ENCODE measurements around the gene COL15A1. TPM values are rescaled to one million over a fixed set of nuclear protein-coding genes. Genes with fewer than 3 reads are reported as not detected.
A peak's percentile ranks its signal among the peaks of the same experiment; 100 is the strongest.

COL15A1 gene
- total RNA-seq, 1 donor from 2014 or later: 15.0 TPM

DNA sequence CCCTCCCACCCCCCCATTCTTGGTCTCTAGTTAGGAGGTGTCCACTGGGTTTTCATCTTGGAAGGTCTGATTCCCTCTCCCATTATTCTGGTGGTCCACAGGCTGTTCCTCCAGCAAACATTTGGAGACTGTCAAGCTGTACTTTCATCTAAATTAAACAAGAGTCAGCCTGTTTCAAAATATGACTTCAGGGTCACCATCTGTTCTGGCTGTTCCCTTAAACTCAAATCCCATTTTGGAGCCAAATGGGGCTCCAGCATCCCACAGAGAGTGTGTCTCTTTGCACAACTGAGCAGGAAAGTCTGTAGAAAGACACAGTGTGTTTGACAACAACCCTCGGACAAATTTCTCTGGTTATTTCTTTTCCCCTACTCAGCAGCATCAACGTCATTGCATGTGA, 20.5 kb downstream of the COL15A1 start:
- intact Hi-C loops (cut with DNase I): no loop called here
- TF ChIP-seq POLR2A (IDR thresholded peaks at IDR 0.05): no peak
- TF ChIP-seq POLR2AphosphoS5 (IDR thresholded peaks at IDR 0.05; ENCODE audit: insufficient read depth in 1 of 2, low read depth in 1 of 2): no peak
- TF ChIP-seq, protein P1, sequence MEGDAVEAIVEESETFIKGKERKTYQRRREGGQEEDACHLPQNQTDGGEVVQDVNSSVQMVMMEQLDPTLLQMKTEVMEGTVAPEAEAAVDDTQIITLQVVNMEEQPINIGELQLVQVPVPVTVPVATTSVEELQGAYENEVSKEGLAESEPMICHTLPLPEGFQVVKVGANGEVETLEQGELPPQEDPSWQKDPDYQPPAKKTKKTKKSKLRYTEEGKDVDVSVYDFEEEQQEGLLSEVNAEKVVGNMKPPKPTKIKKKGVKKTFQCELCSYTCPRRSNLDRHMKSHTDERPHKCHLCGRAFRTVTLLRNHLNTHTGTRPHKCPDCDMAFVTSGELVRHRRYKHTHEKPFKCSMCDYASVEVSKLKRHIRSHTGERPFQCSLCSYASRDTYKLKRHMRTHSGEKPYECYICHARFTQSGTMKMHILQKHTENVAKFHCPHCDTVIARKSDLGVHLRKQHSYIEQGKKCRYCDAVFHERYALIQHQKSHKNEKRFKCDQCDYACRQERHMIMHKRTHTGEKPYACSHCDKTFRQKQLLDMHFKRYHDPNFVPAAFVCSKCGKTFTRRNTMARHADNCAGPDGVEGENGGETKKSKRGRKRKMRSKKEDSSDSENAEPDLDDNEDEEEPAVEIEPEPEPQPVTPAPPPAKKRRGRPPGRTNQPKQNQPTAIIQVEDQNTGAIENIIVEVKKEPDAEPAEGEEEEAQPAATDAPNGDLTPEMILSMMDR (IDR thresholded peaks at IDR 0.05): no peak
- Histone ChIP-seq H3K4me3 (no peak overlapping the region), H3K27ac (peak overlapping the region; percentile 37), H3K9me3 (no peaks in the 10 kb centered on the region), H3K27me3 (no peaks in the 10 kb centered on the region), H3K36me3 (no peaks in the 10 kb centered on the region), H3K4me1 (peaks cover 54% of the 10 kb centered on the region)
- DNase-seq (ENCODE audit: extremely low spot score in 2 of 2): no peak

DNA sequence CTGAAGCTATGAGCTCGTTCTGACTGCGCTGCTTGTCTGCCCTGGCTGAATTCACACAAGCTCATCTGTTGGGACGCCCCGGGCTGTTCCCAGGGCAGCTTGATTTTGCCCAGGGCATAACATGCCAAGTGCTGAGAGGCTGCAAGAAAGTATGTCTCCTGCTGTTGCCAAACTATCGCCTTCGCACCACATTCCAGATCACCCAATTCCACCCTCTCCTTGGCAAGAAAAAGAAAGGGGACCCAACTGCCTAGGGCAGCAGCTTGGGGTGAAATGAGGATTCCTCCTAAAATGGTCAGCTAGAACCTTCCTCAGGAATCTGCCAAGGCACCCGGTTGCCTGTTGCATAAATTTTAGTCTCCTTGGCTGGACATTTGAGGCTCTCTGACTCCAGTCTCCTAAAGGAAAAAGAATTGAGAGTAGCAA, 21.2 kb downstream of the COL15A1 start:
- Histone ChIP-seq H3K4me3 (no peak overlapping the region), H3K36me3 (no peaks in the 10 kb centered on the region), H3K4me1 (peaks cover 47% of the 10 kb centered on the region), H3K27me3 (no peaks in the 10 kb centered on the region), H3K27ac (peak overlapping the region; percentile 37), H3K9me3 (no peaks in the 10 kb centered on the region)
- no peak for TF ChIP-seq POLR2A (IDR thresholded peaks at IDR 0.05)
- TF ChIP-seq, protein P1 (IDR thresholded peaks at IDR 0.05): no peak
- no peak for TF ChIP-seq POLR2AphosphoS5 (IDR thresholded peaks at IDR 0.05; ENCODE audit: insufficient read depth in 1 of 2, low read depth in 1 of 2)
- no peak for DNase-seq (ENCODE audit: extremely low spot score in 2 of 2)
- intact Hi-C loops (cut with DNase I): no loop called here

DNA sequence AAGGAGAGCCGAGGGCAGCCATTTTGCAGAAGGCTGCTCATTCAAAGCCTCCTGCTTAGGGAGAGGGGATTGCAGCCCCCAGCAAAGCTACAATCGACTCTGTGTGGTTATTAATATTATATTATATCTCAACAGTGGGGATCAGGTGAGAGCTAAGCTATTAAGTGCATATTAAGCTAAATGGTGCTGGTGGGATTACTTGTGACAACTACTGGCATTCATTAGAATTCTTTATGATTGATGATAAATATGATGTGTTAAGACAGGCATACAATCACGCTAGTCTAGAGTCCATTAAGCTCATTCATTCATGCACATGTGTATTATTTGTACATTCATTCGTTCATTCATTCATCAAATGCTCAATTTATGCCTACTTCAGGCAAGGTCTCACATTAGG, 23.0 kb downstream of the COL15A1 start:
- TF ChIP-seq POLR2A (IDR thresholded peaks at IDR 0.05): no peak
- TF ChIP-seq POLR2AphosphoS5 (IDR thresholded peaks at IDR 0.05; ENCODE audit: insufficient read depth in 1 of 2, low read depth in 1 of 2): no peak
- TF ChIP-seq, protein P1 (IDR thresholded peaks at IDR 0.05): no peak
- H3K27ac ChIP-seq: no peak overlapping the region
- no peak overlapping the region for H3K4me3 ChIP-seq
- intact Hi-C loops (cut with DNase I): no loop called here
- no peaks in the 10 kb centered on the region for H3K9me3 ChIP-seq
- DNase-seq (ENCODE audit: extremely low spot score in 2 of 2): no peak
- peaks cover 48% of the 10 kb centered on the region for H3K4me1 ChIP-seq
- H3K36me3 ChIP-seq: no peaks in the 10 kb centered on the region
- no peaks in the 10 kb centered on the region for H3K27me3 ChIP-seq

DNA sequence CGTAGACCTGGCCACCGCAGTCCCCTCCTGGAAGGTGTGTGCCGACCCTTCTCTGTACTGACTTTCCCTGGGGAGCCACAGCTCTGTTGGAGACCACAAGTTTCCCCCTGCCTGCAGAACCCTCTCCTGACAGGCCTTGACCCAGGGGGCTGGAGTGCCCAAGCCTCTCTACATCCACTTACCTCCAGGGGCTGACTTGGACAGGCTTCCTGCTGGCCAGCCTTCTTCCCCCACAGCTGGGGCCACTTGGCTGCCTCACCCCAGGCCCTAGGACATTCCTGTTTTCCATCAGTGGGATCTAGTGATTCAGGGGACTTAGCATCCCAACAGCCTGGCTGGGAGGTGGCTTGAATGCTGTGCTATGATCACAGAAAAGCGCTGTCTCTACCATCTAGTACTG, 23.6 kb downstream of the COL15A1 start:
- intact Hi-C loops (cut with DNase I): no loop called here
- H3K4me1 ChIP-seq: peaks cover 45% of the 10 kb centered on the region
- H3K27ac ChIP-seq: no peak overlapping the region

DNA sequence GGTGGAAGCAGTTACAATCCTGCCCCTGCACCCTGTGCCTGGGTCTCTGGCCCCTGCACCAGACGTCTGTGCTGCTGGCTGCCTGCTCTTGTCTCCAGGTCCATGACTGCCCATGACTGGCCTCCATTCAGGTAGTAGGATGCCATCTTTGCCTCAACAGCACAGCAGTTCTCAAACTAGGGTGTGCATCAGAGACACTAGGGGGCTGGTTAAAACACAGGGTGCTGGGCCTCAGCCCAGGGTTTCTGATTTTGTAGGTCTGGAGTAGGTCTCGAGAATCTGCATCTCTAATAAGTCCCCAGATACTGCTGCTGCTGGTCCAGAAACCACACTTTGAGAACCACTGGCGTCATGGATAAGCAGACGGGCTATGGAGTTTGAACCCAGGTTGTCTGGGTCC, 24.0 kb downstream of the COL15A1 start:
- TF ChIP-seq, protein P1 (IDR thresholded peaks at IDR 0.05): no peak
- TF ChIP-seq POLR2A (IDR thresholded peaks at IDR 0.05): no peak
- no peak for TF ChIP-seq POLR2AphosphoS5 (IDR thresholded peaks at IDR 0.05; ENCODE audit: insufficient read depth in 1 of 2, low read depth in 1 of 2)
- DNase-seq (ENCODE audit: extremely low spot score in 2 of 2): no peak
- Histone ChIP-seq H3K9me3 (no peaks in the 10 kb centered on the region), H3K4me3 (no peak overlapping the region), H3K4me1 (peaks cover 46% of the 10 kb centered on the region), H3K36me3 (no peaks in the 10 kb centered on the region), H3K27ac (no peak overlapping the region), H3K27me3 (no peaks in the 10 kb centered on the region)
- intact Hi-C loops (cut with DNase I): no loop called here

More for the DNA sequence above, 23.6 kb downstream of the COL15A1 start:
- Histone ChIP-seq H3K27me3 (no peaks in the 10 kb centered on the region), H3K4me3 (no peak overlapping the region), H3K36me3 (no peaks in the 10 kb centered on the region), H3K9me3 (no peaks in the 10 kb centered on the region)
- no peak for DNase-seq (ENCODE audit: extremely low spot score in 2 of 2)
- TF ChIP-seq, protein P1 (IDR thresholded peaks at IDR 0.05): no peak
- TF ChIP-seq POLR2A (IDR thresholded peaks at IDR 0.05): no peak
- no peak for TF ChIP-seq POLR2AphosphoS5 (IDR thresholded peaks at IDR 0.05; ENCODE audit: insufficient read depth in 1 of 2, low read depth in 1 of 2)
